HG02798 (cell line): ENCODE measurements around the gene AKNAD1.

Experiments
- ATAC-seq: cut with Tn5 transposase; IDR thresholded peaks from one replicate; pipeline ENCODE4 v1.9.1; 2021; ENCODE audit warnings: mild to moderate bottlenecking; ENCODE audit not compliant: unreplicated experiment, poor library complexity

AKNAD1 gene

GRCh38 chr1:108871050-108871724, 14.3 kb upstream of the AKNAD1 start:
- no peak for ATAC-seq

- ATAC-seq = no peak
Measured at GRCh38 chr1:108865316-108865910, 8.5 kb upstream of the AKNAD1 start.

GRCh38 chr1:108863984-108864383, 7.1 kb upstream of the AKNAD1 start:
- no peak for ATAC-seq

GRCh38 chr1:108862698-108863477, 6.0 kb upstream of the AKNAD1 start:
- no peak for ATAC-seq

GRCh38 chr1:108862017-108862610, 5.2 kb upstream of the AKNAD1 start:
- no peak for ATAC-seq

- ATAC-seq = no peak
Measured at GRCh38 chr1:108861566-108861965, 4.7 kb upstream of the AKNAD1 start.

GRCh38 chr1:108860190-108860907, 3.5 kb upstream of the AKNAD1 start:
- ATAC-seq = no peak

GRCh38 chr1:108858230-108858950, 1.5 kb upstream of the AKNAD1 start:
- no peak for ATAC-seq

- ATAC-seq = no peak
Measured at GRCh38 chr1:108854221-108855019, 2.5 kb downstream of the AKNAD1 start.

GRCh38 chr1:108852221-108852975, 4.5 kb downstream of the AKNAD1 start:
- ATAC-seq = no peak

GRCh38 chr1:108851567-108851966, 5.3 kb downstream of the AKNAD1 start:
- ATAC-seq = no peak

GRCh38 chr1:108850929-108851328, 6.0 kb downstream of the AKNAD1 start:
- no peak for ATAC-seq

- no peak for ATAC-seq
Measured at GRCh38 chr1:108848806-108849205, 8.1 kb downstream of the AKNAD1 start.

- ATAC-seq = no peak
Measured at GRCh38 chr1:108847494-108847893, 9.4 kb downstream of the AKNAD1 start.

GRCh38 chr1:108845991-108846390, 10.9 kb downstream of the AKNAD1 start:
- no peak for ATAC-seq

GRCh38 chr1:108845446-108845845, 11.4 kb downstream of the AKNAD1 start:
- ATAC-seq = no peak

- ATAC-seq = no peak
Measured at GRCh38 chr1:108843390-108844137, 13.3 kb downstream of the AKNAD1 start.
